GM04504 (cell line): ENCODE data around the gene HTRA1.

Experiments
- DNase-seq: peaks from one replicate; pipeline ENCODE4 v3.0.0-alpha.2; 2012; ENCODE audit warnings: low read depth

Gene HTRA1

GRCh38 chr10:122474131-122474818, 12.9 kb downstream of the HTRA1 start:
- DNase-seq = no peak

GRCh38 chr10:122475100-122475499, 13.7 kb downstream of the HTRA1 start:
- no peak for DNase-seq

- no peak for DNase-seq
These were observed 14.4 kb downstream of the HTRA1 start for GRCh38 chr10:122475591-122476332.

GRCh38 chr10:122476333-122476695, 15.0 kb downstream of the HTRA1 start:
- no peak for DNase-seq

GRCh38 chr10:122477436-122477835, 16.1 kb downstream of the HTRA1 start:
- no peak for DNase-seq

- DNase-seq = no peak
These were observed 17.6 kb downstream of the HTRA1 start for GRCh38 chr10:122478971-122479370.

GRCh38 chr10:122480146-122480833, 18.9 kb downstream of the HTRA1 start:
- DNase-seq = no peak

GRCh38 chr10:122481296-122482056, 20.1 kb downstream of the HTRA1 start:
- no peak for DNase-seq

- no peak for DNase-seq
These were observed 23.1 kb downstream of the HTRA1 start for GRCh38 chr10:122484276-122485060.

- DNase-seq = no peak
These were observed 24.3 kb downstream of the HTRA1 start for GRCh38 chr10:122485670-122486069.

GRCh38 chr10:122486406-122487080, 25.2 kb downstream of the HTRA1 start:
- DNase-seq = no peak

GRCh38 chr10:122487174-122487765, 25.9 kb downstream of the HTRA1 start:
- DNase-seq = no peak

GRCh38 chr10:122490268-122490667, 28.9 kb downstream of the HTRA1 start:
- peak; percentile 42 for DNase-seq

GRCh38 chr10:122490786-122491680, 29.7 kb downstream of the HTRA1 start:
- no peak for DNase-seq

- DNase-seq = no peak
These were observed 30.7 kb downstream of the HTRA1 start for GRCh38 chr10:122492006-122492405.

GRCh38 chr10:122492999-122493481, 31.7 kb downstream of the HTRA1 start:
- peak; percentile 71 for DNase-seq

- DNase-seq = no peak
These were observed 32.4 kb downstream of the HTRA1 start for GRCh38 chr10:122493761-122494160.

- no peak for DNase-seq
These were observed 32.9 kb downstream of the HTRA1 start for GRCh38 chr10:122494173-122494820.

GRCh38 chr10:122494833-122495232, 33.5 kb downstream of the HTRA1 start:
- peak; percentile 84 for DNase-seq
